OCI-LY3 (cell line): Measurements from ENCODE around the gene MFRP.

Experiments used
- EZH2phosphoT487 ChIP-seq: fragments of 200-600 bp; shearing (Covaris generic); IDR thresholded peaks from 2 replicates; pipeline ENCODE4 v1.6.1; 2018; ENCODE audit warnings: antibody characterized with exemption, mixed run types, low read depth
- TF ChIP-seq, protein P1 (sequence below): fragments of 200-600, 300-600 bp; sonication (generic); IDR thresholded peaks from 2 replicates; pipeline ENCODE4 v1.5.1; 2014; ENCODE audit warnings: antibody characterized with exemption, low read length, low read depth

- TF ChIP-seq, protein P1, sequence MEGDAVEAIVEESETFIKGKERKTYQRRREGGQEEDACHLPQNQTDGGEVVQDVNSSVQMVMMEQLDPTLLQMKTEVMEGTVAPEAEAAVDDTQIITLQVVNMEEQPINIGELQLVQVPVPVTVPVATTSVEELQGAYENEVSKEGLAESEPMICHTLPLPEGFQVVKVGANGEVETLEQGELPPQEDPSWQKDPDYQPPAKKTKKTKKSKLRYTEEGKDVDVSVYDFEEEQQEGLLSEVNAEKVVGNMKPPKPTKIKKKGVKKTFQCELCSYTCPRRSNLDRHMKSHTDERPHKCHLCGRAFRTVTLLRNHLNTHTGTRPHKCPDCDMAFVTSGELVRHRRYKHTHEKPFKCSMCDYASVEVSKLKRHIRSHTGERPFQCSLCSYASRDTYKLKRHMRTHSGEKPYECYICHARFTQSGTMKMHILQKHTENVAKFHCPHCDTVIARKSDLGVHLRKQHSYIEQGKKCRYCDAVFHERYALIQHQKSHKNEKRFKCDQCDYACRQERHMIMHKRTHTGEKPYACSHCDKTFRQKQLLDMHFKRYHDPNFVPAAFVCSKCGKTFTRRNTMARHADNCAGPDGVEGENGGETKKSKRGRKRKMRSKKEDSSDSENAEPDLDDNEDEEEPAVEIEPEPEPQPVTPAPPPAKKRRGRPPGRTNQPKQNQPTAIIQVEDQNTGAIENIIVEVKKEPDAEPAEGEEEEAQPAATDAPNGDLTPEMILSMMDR: no peak
- TF ChIP-seq EZH2phosphoT487: no peak
These were observed 41.6 kb upstream of the MFRP start for GRCh38 chr11:119388103-119388502.
